GM18502 (cell line): Measurements from ENCODE around the gene ABCC3.

Experiments used
- ATAC-seq: cut with Tn5 transposase; IDR thresholded peaks from one replicate; pipeline ENCODE4 v1.9.1; 2021; ENCODE audit warnings: mild to moderate bottlenecking; ENCODE audit not compliant: unreplicated experiment, poor library complexity

ABCC3 gene

GRCh38 chr17:50626037-50626574 is 8.6 kb upstream of the ABCC3 start:
- ATAC-seq, result no peak

- ATAC-seq, result no peak
Measured at GRCh38 chr17:50627036-50627781, 7.5 kb upstream of the ABCC3 start.

- no peak for ATAC-seq
Measured at GRCh38 chr17:50627782-50628601, 6.7 kb upstream of the ABCC3 start.

GRCh38 chr17:50629902-50630301 is 4.8 kb upstream of the ABCC3 start:
- no peak for ATAC-seq

GRCh38 chr17:50630524-50631194 is 4.0 kb upstream of the ABCC3 start:
- no peak for ATAC-seq

- ATAC-seq, result no peak
Measured at GRCh38 chr17:50631195-50631907, 3.3 kb upstream of the ABCC3 start.

GRCh38 chr17:50631908-50632571 is 2.6 kb upstream of the ABCC3 start:
- no peak for ATAC-seq

- peak; percentile 39 for ATAC-seq
Measured at GRCh38 chr17:50632637-50633036, 2.0 kb upstream of the ABCC3 start.

- no peak for ATAC-seq
Measured at GRCh38 chr17:50633683-50634082, 998 bp upstream of the ABCC3 start.

GRCh38 chr17:50634915-50635731 is 442 bp downstream of the ABCC3 start:
- no peak for ATAC-seq

- no peak for ATAC-seq
Measured at GRCh38 chr17:50635732-50635981, 976 bp downstream of the ABCC3 start.

- no peak for ATAC-seq
Measured at GRCh38 chr17:50635982-50636803, 1.5 kb downstream of the ABCC3 start.

- no peak for ATAC-seq
Measured at GRCh38 chr17:50636804-50637195, 2.1 kb downstream of the ABCC3 start.

GRCh38 chr17:50637829-50638605 is 3.3 kb downstream of the ABCC3 start:
- ATAC-seq, result no peak

GRCh38 chr17:50638606-50638965 is 3.9 kb downstream of the ABCC3 start:
- ATAC-seq, result no peak

GRCh38 chr17:50638966-50639713 is 4.5 kb downstream of the ABCC3 start:
- ATAC-seq, result no peak
